WERI-Rb-1 (cell line): ENCODE results near the gene SCRT2.

Experiments
- DNase-seq: peaks from one replicate; pipeline ENCODE4 v3.0.0-alpha.2; 2020
- H3K27ac ChIP-seq: fragments of 250-450 bp; sonication (Bioruptor Pico); 2 replicates; pipeline ENCODE4 v1.5.1; 2020; ENCODE audit warnings: mild to moderate bottlenecking, moderate library complexity
- H3K27me3 ChIP-seq: fragments of 250-450 bp; sonication (Bioruptor Pico); 2 replicates; pipeline ENCODE4 v1.5.1; 2021; ENCODE audit warnings: mild to moderate bottlenecking, low read depth, moderate library complexity; ENCODE audit not compliant: insufficient read depth, severe bottlenecking
- H3K36me3 ChIP-seq: fragments of 250-450 bp; sonication (Bioruptor Pico); 2 replicates; pipeline ENCODE4 v1.5.1; 2020; ENCODE audit warnings: mild to moderate bottlenecking, moderate library complexity
- H3K4me3 ChIP-seq: 2 replicates; pipeline ENCODE4 v1.5.1; 2011; ENCODE audit warnings: low read depth, mild to moderate bottlenecking, control low read depth, low read length
- H3K9me3 ChIP-seq: fragments of 250-450 bp; sonication (Bioruptor Pico); 2 replicates; pipeline ENCODE4 v1.5.1; 2021; ENCODE audit warnings: mild to moderate bottlenecking, moderate library complexity; ENCODE audit not compliant: severe bottlenecking
- CTCF ChIP-seq: IDR thresholded peaks from 2 replicates; pipeline ENCODE4 v1.5.1; 2011; ENCODE audit warnings: low read depth, mild to moderate bottlenecking, control low read depth, inconsistent platforms, low read length

The SCRT2 gene

GRCh38 chr20:709991-710779 lies 34.6 kb upstream of the SCRT2 start:
- Histone ChIP-seq H3K27ac (peak overlapping the region; percentile 74), H3K4me3 (peak overlapping the region; percentile 41), H3K27me3 (no peaks in the 10 kb centered on the region), H3K9me3 (peaks cover 14% of the 10 kb centered on the region), H3K36me3 (no peaks in the 10 kb centered on the region)
- DNase-seq = peak; percentile 91
- TF ChIP-seq CTCF = no peak

- H3K27ac ChIP-seq = no peak overlapping the region
- H3K27me3 ChIP-seq = no peaks in the 10 kb centered on the region
- no peaks in the 10 kb centered on the region for H3K36me3 ChIP-seq
- DNase-seq = no peak
- H3K4me3 ChIP-seq = peak overlapping the region; percentile 41
- H3K9me3 ChIP-seq = peaks cover 14% of the 10 kb centered on the region
- TF ChIP-seq CTCF = no peak
Observed at GRCh38 chr20:709423-709822, 33.8 kb upstream of the SCRT2 start.

- TF ChIP-seq CTCF = no peak
- Histone ChIP-seq H3K36me3 (no peaks in the 10 kb centered on the region), H3K4me3 (no peak overlapping the region), H3K9me3 (peaks cover 14% of the 10 kb centered on the region), H3K27me3 (no peaks in the 10 kb centered on the region), H3K27ac (no peak overlapping the region)
- no peak for DNase-seq
Observed at GRCh38 chr20:708956-709355, 33.4 kb upstream of the SCRT2 start.

GRCh38 chr20:707451-708110 lies 32.0 kb upstream of the SCRT2 start:
- H3K4me3 ChIP-seq = no peak overlapping the region
- TF ChIP-seq CTCF = no peak
- DNase-seq = no peak
- H3K27me3 ChIP-seq = no peaks in the 10 kb centered on the region
- H3K27ac ChIP-seq = no peak overlapping the region
- H3K9me3 ChIP-seq = peaks cover 6% of the 10 kb centered on the region
- no peaks in the 10 kb centered on the region for H3K36me3 ChIP-seq

GRCh38 chr20:706366-706885 lies 30.8 kb upstream of the SCRT2 start:
- no peak overlapping the region for H3K4me3 ChIP-seq
- peaks cover 6% of the 10 kb centered on the region for H3K9me3 ChIP-seq
- DNase-seq = no peak
- no peaks in the 10 kb centered on the region for H3K27me3 ChIP-seq
- no peak overlapping the region for H3K27ac ChIP-seq
- no peaks in the 10 kb centered on the region for H3K36me3 ChIP-seq
- TF ChIP-seq CTCF = no peak
